Activated T-helper 2 cell treated with anti-CD3 and anti-CD28 coated beads, Interferon-gamma antibody, Interleukin-2, Interleukin-4, amounts not matched to agents 10 μg/mL and 5 μg/mL and 100 μg/mL, durations not matched to agents 14 hours and 24 hours and 36 hours (primary cell): ENCODE data around the gene SFT2D2. TPM values are rescaled to one million over a fixed set of nuclear protein-coding genes. Genes with fewer than 3 reads are reported as not detected.
"Not testable (repeated sequence)": the region's sequence is repeated elsewhere in the genome, so short reads cannot be mapped to it uniquely, and the experiment has no call there.

Experiments used
- DNase-seq: peaks from one replicate; pipeline ENCODE4 v3.0.0; 2021; ENCODE audit warnings: low spot score
- H3K27ac Mint-ChIP-seq: one replicate; pipeline ENCODE4 v1.8.0; 2021; ENCODE audit warnings: mixed read lengths
- H3K27me3 Mint-ChIP-seq: one replicate; pipeline ENCODE4 v1.8.0; 2021; ENCODE audit warnings: low read depth, mixed read lengths
- H3K36me3 Mint-ChIP-seq: one replicate; pipeline ENCODE4 v1.8.0; 2021; ENCODE audit warnings: low read depth, mixed read lengths
- H3K4me1 Mint-ChIP-seq: one replicate; pipeline ENCODE4 v1.8.0; 2021; ENCODE audit warnings: low read depth, mixed read lengths
- H3K4me3 Mint-ChIP-seq: one replicate; pipeline ENCODE4 v1.8.0; 2021; ENCODE audit warnings: low read depth, mild to moderate bottlenecking, moderate library complexity, mixed read lengths
- H3K9me3 Mint-ChIP-seq: one replicate; pipeline ENCODE4 v1.8.0; 2021; ENCODE audit warnings: mixed read lengths
- intact Hi-C: fragments of 100-400 bp; cut with micrococcal nuclease; formaldehyde crosslinking; loops from one replicate; pipeline ENCODE4 v1.15.1; 2023
- total RNA-seq: library from RNA; stranded (reverse); gene quantifications from 2 replicates; pipeline ENCODE4 v1.2.3, GENCODE V29; 2022

Gene SFT2D2
- total RNA-seq = 106 and 119 TPM in 2 replicates

- H3K27ac Mint-ChIP-seq = peak within 1 kb of the TSS; percentile 96
- peak; percentile 77 for DNase-seq
- peak within 1 kb of the TSS; percentile 98 for H3K4me3 Mint-ChIP-seq
- intact Hi-C loops = loop anchor here (1.0 to 2.0 kb wide), 2 partner anchors 46 to 135 kb away; no protein-coding TSS in a partner anchor
- no peaks in the 10 kb centered on the region for H3K27me3 Mint-ChIP-seq
- H3K36me3 Mint-ChIP-seq = peaks cover 42% of the 10 kb centered on the region
- no peaks in the 10 kb centered on the region for H3K9me3 Mint-ChIP-seq
- H3K4me1 Mint-ChIP-seq = peaks cover 51% of the 10 kb centered on the region
Measured at GRCh38 chr1:168225476-168226190, at the start of gene SFT2D2. Gene SFT2D2 (plus strand): TSS chr1:168226004. CDS start chr1:168226080, 76 bp downstream.

- H3K27ac Mint-ChIP-seq = no peak overlapping the region
- no peak overlapping the region for H3K4me3 Mint-ChIP-seq
- no peaks in the 10 kb centered on the region for H3K9me3 Mint-ChIP-seq
- H3K36me3 Mint-ChIP-seq = no peaks in the 10 kb centered on the region
- H3K27me3 Mint-ChIP-seq = peaks cover 7% of the 10 kb centered on the region
- intact Hi-C loops = loop anchor here (1.0 to 10.0 kb wide), 6 partner anchors 41 to 1897 kb away; partner anchors contain the start of genes GPR161 and KIFAP3
- peaks cover 4% of the 10 kb centered on the region for H3K4me1 Mint-ChIP-seq
- DNase-seq = no peak
Measured at GRCh38 chr1:168178227-168178637, 47.6 kb upstream of the SFT2D2 start.

GRCh38 chr1:168178638-168179437, 47.0 kb upstream of the SFT2D2 start, which contains the start of gene TIPRL:
Gene TIPRL (plus strand): TSS chr1:168178962. CDS start chr1:168179078, 116 bp downstream.
- no peak within 1 kb of the TSS for H3K4me3 Mint-ChIP-seq

GRCh38 chr1:168179438-168180147, 46.2 kb upstream of the SFT2D2 start:
- intact Hi-C loops = loop anchor here (1.0 to 10.0 kb wide), 7 partner anchors 43 to 1895 kb away; partner anchors contain the start of genes GPR161, KIFAP3 and SFT2D2
- Mint-ChIP-seq H3K36me3 (peaks cover 8% of the 10 kb centered on the region), H3K4me1 (peaks cover 11% of the 10 kb centered on the region), H3K27me3 (peaks cover 3% of the 10 kb centered on the region), H3K27ac (no peak overlapping the region), H3K4me3 (no peak overlapping the region), H3K9me3 (no peaks in the 10 kb centered on the region)
- DNase-seq = no peak

More at GRCh38 chr1:168178638-168179437, 47.0 kb upstream of the SFT2D2 start, which contains the start of gene TIPRL:
- Mint-ChIP-seq H3K9me3 (no peaks in the 10 kb centered on the region), H3K27me3 (peaks cover 4% of the 10 kb centered on the region), H3K36me3 (peaks cover 3% of the 10 kb centered on the region), H3K27ac (no peak within 1 kb of the TSS), H3K4me1 (peaks cover 8% of the 10 kb centered on the region)
- DNase-seq = peak; percentile 93
- intact Hi-C loops = loop anchor here (1.0 to 10.0 kb wide), 8 partner anchors 42 to 1896 kb away; partner anchors contain the start of genes GPR161, KIFAP3 and SFT2D2

- no peak overlapping the region for H3K27ac Mint-ChIP-seq
- intact Hi-C loops = no loop called here
- peaks cover 13% of the 10 kb centered on the region for H3K36me3 Mint-ChIP-seq
- H3K27me3 Mint-ChIP-seq = no peaks in the 10 kb centered on the region
- H3K4me3 Mint-ChIP-seq = no peak overlapping the region
- DNase-seq = no peak
- peaks cover 11% of the 10 kb centered on the region for H3K4me1 Mint-ChIP-seq
- no peaks in the 10 kb centered on the region for H3K9me3 Mint-ChIP-seq
Measured at GRCh38 chr1:168180148-168180524, 45.7 kb upstream of the SFT2D2 start.

- intact Hi-C loops = not testable (repeated sequence)
Measured at GRCh38 chr1:168181063-168181720, 44.6 kb upstream of the SFT2D2 start.

GRCh38 chr1:168187177-168187576, 38.6 kb upstream of the SFT2D2 start:
- peaks cover 13% of the 10 kb centered on the region for H3K4me1 Mint-ChIP-seq
- no peak overlapping the region for H3K27ac Mint-ChIP-seq
- intact Hi-C loops = no loop called here
- no peaks in the 10 kb centered on the region for H3K27me3 Mint-ChIP-seq
- H3K9me3 Mint-ChIP-seq = no peaks in the 10 kb centered on the region
- peaks cover 61% of the 10 kb centered on the region for H3K36me3 Mint-ChIP-seq
- H3K4me3 Mint-ChIP-seq = no peak overlapping the region
- DNase-seq = no peak

More at GRCh38 chr1:168181063-168181720, 44.6 kb upstream of the SFT2D2 start:
- DNase-seq, H3K27ac Mint-ChIP-seq, H3K9me3 Mint-ChIP-seq, H3K27me3 Mint-ChIP-seq: not testable (repeated sequence)
- peak overlapping the region; percentile 33 for H3K4me3 Mint-ChIP-seq
- peaks cover 11% of the 10 kb centered on the region for H3K4me1 Mint-ChIP-seq
- H3K36me3 Mint-ChIP-seq = peaks cover 20% of the 10 kb centered on the region

- peaks cover 13% of the 10 kb centered on the region for H3K4me1 Mint-ChIP-seq
- no peak overlapping the region for H3K4me3 Mint-ChIP-seq
- intact Hi-C loops = no loop called here
- H3K9me3 Mint-ChIP-seq = no peaks in the 10 kb centered on the region
- no peak overlapping the region for H3K27ac Mint-ChIP-seq
- H3K36me3 Mint-ChIP-seq = peaks cover 67% of the 10 kb centered on the region
- DNase-seq = no peak
- no peaks in the 10 kb centered on the region for H3K27me3 Mint-ChIP-seq
Measured at GRCh38 chr1:168190403-168190802, 35.4 kb upstream of the SFT2D2 start.

GRCh38 chr1:168195199-168196135, 30.3 kb upstream of the SFT2D2 start:
- Mint-ChIP-seq H3K4me1 (peaks cover 22% of the 10 kb centered on the region), H3K9me3 (no peaks in the 10 kb centered on the region), H3K36me3 (peaks cover 67% of the 10 kb centered on the region), H3K27ac (peak overlapping the region; percentile 4), H3K4me3 (no peak overlapping the region), H3K27me3 (no peaks in the 10 kb centered on the region)
- intact Hi-C loops = no loop called here
- no peak for DNase-seq

- Mint-ChIP-seq H3K27me3 (no peaks in the 10 kb centered on the region), H3K4me1 (peaks cover 20% of the 10 kb centered on the region), H3K36me3 (peaks cover 76% of the 10 kb centered on the region), H3K9me3 (no peaks in the 10 kb centered on the region), H3K27ac (no peak overlapping the region), H3K4me3 (no peak overlapping the region)
- intact Hi-C loops = no loop called here
- no peak for DNase-seq
Measured at GRCh38 chr1:168199056-168199455, 26.7 kb upstream of the SFT2D2 start.

- Mint-ChIP-seq H3K27me3 (no peaks in the 10 kb centered on the region), H3K4me1 (peaks cover 6% of the 10 kb centered on the region), H3K9me3 (peaks cover 7% of the 10 kb centered on the region), H3K4me3 (no peak overlapping the region), H3K36me3 (peaks cover 63% of the 10 kb centered on the region), H3K27ac (no peak overlapping the region)
- no peak for DNase-seq
- intact Hi-C loops = no loop called here
Measured at GRCh38 chr1:168202941-168203654, 22.7 kb upstream of the SFT2D2 start.
